ENCODE measurements around the gene RAP1GAP.

The RAP1GAP gene

DNA sequence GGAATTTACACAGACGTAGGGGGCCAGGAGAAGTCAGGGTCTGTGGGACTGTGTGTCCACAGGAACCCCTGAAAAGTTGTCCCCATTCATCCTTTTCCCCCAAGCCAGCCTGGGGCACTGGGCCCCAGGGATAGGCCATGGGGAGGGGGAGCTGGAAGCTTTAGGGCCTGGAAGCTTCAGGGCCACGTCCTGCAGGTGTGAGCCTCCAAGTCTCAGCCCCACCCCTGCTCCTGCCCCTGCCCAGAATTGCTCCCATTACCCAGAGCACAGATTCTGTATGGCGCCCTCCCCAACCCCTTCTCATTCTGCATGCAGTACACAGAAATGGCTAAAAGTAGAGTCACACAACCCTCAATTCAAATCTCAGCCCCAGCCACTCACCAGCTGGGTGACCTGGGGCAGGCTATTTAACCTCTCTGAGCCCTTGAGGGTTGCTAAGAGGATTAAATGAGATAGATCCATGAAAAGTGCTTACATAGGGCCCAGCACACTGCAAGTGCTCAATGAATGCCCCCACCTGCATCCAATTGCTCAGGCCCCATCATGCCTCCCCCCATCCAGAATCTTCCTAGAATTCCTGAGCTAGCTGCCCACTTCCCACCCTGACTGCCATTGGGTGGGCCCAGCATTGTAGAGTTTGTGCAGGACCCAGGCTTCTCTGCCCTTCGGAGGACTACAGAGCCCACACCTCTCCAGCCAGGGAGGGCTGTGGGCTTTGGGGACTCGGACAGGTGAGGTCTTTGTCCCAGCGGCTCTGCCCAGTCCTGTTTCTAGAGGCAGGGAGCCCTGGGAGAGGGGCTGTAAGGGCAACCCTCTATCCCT lies 6.5 kb downstream of the RAP1GAP start:
- DNase-seq (ENCODE audit: low spot score), result no peak

DNA sequence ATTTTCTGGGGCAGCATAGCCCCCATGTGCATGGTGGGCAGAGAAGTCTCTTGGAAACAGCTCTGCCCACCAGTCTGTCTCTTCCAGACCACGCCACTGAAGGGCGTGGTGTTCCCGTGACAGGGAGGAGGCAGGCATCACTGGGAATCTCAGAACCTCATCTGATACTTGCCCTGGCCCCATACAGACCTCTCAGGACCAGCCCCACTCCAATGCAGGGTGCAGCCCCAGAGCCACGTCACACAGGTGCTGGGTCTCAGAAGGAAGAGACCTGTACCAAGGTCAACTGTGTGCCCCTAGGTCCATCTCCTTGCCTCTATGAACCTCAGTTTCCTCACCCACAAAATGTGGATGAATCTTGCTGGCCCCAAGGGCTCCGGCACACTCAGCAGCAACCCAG lies 7.3 kb downstream of the RAP1GAP start:
- DNase-seq (ENCODE audit: low spot score), result no peak

DNA sequence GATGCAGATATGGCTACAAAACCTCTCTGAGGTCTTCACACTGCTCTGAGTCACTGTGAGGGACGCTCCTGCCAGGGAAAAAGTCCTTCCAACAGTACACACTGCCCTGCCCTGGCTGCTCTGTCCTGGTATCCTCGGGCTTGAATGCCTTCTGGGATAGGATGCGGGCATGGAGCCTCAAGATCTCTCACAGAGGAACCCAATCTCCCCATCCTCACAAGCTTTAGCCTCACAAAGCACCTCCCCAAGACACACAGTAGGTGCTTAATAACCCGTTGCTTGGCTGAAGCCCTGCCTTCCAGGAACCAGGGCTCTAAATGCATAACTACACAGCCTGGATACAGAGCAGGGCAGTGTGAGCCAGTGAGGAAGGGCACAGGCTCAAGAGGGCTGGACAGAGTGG lies 9.2 kb downstream of the RAP1GAP start:
- no peak for DNase-seq (ENCODE audit: low spot score)

- peak; percentile 70 for DNase-seq (ENCODE audit: low spot score)
Observed at GRCh38 chr1:21659099-21659923, 9.8 kb downstream of the RAP1GAP start.

GRCh38 chr1:21657456-21658190 lies 11.5 kb downstream of the RAP1GAP start:
- no peak for DNase-seq (ENCODE audit: low spot score)

- no peak for DNase-seq (ENCODE audit: low spot score)
Observed at GRCh38 chr1:21655748-21656147, 13.4 kb downstream of the RAP1GAP start.

DNA sequence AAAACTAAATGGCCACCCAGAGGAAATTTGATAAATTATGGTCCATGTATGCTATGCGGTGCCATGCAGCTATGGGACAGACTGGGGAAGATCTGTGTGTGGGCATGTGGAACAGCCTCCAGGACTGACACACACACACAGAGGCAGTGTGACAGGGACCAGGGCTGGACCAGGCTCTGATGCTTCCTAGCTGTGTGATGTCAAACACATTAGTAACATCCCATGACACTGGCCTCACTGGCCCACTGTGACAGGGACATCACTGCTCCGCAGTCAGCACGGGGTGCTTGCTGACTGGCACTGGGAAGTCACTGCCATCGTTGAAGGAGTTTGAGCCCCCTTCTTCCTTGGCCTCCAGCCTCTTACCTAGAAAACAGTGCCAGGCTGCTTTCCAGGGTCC lies 13.9 kb downstream of the RAP1GAP start:
- DNase-seq (ENCODE audit: low spot score), result no peak

DNA sequence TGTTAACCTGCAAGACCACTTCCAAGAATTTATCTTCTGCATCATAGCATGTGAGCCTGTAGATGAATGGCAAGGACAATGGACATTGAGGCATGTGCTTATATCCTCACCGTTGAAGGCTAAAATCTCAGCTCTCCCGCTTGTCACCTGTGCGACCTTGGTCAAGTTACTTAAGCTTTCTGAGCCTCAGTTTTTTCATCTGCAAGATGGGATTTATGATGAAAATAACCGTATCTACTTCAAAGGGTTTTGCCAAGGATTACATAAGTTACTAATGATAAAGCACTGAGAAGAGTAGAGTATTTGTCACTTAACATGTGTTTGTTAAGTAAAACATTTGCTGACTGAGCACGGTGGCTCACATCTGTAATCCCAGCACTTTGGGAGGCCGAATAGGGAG lies 14.9 kb downstream of the RAP1GAP start:
- DNase-seq (ENCODE audit: low spot score), result no peak

DNA sequence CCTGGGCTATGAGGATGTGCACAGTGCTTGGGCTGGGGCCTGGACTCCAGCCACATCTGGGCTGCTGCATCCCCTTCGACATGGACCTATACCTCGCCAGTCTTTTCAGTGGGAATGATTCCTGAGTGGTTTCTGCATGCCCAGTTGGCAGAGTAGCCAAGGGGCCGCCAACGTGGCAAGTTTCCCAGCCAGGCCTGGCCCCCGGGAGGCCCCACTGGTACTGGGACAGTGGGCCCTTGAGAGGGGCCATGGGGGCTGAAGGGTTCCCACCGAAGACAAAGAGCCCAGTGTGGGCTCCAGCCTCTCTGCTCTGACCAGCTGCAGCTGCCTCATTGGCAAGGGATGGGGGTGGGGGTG lies 15.4 kb downstream of the RAP1GAP start:
- DNase-seq (ENCODE audit: low spot score), result no peak

- DNase-seq (ENCODE audit: low spot score), result no peak
Observed at GRCh38 chr1:21652937-21653743, 16.0 kb downstream of the RAP1GAP start.

DNA sequence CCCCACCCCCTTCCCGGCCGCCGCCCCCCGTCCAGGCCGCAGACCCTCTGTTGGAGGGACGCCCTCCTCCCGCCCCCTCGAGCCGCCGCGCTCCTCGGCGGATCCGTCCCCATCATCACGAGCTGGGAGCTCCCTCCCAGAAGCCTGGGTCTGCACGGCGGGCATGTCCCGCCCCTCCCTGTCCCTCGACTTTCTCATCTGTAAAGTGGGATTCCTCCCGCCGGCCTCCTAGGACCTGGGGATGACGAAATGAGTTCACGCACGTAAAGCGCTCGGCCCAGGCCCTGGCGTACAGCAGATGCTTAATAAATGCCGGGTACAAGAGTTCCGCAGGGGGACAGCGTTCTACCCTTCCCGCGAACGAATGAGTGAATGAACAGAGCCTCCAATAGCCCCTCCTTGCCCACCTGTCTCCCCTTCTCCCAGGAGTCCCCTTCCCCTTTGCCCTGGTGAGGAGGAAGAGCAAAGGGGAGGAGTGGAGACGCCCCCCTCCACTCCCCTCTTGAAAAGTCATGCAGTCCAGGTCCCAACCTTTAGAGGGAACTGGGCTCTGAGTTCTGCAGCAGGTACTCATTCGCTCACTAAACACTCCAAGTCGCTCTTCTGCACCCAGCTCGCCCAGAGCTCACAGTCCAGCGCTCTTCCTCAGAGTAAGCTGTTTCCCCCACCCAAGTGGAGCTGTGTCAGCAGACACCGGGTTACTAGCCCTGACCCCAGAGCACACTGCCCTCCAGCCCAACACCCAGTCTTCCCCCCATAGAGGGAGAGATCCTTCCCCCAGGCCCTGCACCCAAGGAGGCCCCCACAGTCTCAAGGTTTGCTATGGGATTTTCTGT lies 16.8 kb downstream of the RAP1GAP start:
- no peak for DNase-seq (ENCODE audit: low spot score)

DNA sequence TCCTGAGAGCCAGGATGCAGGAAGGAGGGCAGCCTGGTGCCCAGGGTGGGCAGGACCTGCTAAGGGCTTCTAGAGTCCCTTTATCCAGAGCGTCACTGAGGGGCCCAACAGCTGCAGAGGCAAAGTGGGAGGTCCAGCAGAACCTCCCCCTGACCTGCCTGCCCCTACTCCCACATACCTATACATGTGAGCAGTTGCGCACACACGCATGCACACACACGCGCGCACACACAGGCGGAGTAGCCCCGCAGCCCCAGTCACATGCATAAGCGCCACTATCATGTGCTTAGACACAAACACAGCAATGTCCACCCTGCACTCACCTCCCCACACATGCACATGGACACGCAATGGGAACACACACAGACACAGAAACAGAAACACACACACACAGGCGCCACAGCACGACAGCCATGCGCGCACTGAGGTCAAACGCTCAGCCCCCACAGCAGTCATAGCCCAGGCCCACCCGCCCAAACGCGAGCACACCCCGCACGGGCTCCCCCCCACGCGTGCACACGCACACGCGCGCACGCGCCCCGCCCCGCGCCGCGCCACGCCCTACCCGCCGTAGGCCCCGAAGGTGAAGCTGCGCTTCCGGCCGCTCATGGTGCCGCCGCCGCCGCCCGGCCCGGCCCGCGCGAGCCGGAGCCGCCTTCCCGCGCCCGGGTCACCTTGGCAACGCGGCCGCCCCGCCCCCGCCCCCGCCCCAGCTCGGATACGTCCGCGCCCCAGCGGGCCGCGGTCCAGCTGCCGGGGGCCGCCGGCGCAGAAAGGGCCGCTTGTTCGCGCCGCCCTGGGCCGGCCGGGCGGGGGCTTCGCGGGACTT lies 17.7 kb downstream of the RAP1GAP start:
- peak; percentile 43 for DNase-seq (ENCODE audit: low spot score)

GRCh38 chr1:21650400-21650799 lies 18.8 kb downstream of the RAP1GAP start:
- no peak for DNase-seq (ENCODE audit: low spot score)

- no peak for DNase-seq (ENCODE audit: low spot score)
Observed at GRCh38 chr1:21649315-21649714, 19.8 kb downstream of the RAP1GAP start.

GRCh38 chr1:21648791-21649190 lies 20.4 kb downstream of the RAP1GAP start:
- no peak for DNase-seq (ENCODE audit: low spot score)

DNA sequence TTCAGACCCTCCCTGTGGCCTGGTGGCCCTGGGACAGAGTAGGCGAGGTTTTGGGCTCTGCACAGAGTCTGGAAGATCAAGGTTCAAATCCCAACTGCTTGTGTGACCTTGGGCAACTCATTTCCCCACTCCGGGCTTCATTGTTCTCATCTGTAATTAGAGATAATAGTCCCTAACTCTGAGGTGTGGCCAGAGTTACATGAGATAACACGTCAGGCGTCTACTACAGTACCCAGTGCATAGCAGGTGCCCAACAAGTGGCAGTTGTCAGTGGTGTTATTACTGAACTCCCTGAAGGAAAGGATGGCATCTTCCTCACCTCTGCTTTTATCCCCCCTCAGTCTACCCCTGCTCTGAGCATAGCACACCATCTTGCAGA lies 20.8 kb downstream of the RAP1GAP start:
- DNase-seq (ENCODE audit: low spot score), result no peak

- no peak for DNase-seq (ENCODE audit: low spot score)
Observed at GRCh38 chr1:21647431-21648351, 21.5 kb downstream of the RAP1GAP start.

GRCh38 chr1:21645550-21645949 lies 23.6 kb downstream of the RAP1GAP start:
- DNase-seq (ENCODE audit: low spot score), result no peak

DNA sequence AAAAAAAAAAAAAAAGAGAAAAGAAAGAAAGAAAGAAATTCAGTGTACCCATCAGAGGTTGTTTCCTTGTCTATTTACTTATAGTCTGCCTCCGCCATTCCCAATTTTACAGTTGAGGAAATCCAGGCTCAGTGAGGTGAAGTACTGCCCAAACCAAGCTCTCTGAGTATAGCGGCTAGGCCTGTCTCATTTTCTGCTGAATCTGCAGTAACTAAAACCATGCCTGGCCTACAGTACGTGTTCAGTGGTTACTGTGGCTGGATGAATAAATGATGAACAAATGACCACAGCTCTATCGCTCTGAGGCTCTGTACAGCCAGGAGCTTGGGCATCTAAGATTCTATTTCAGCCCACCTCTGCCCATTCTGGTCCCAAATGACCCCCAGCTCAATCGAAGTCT lies 24.3 kb downstream of the RAP1GAP start:
- DNase-seq (ENCODE audit: low spot score), result no peak
